Liver (tissue), 9 donors: ENCODE measurements around the gene MED12L. TPM values are rescaled to one million over a fixed set of nuclear protein-coding genes. Genes with fewer than 3 reads are reported as not detected.

Experiments used
- DNase-seq: peaks from one replicate; pipeline ENCODE4 v3.0.0-alpha.2; 2017; ENCODE audit warnings: low spot score
- H3K27ac ChIP-seq, 2 donors: one replicate each; pipeline ENCODE4 v1.7.0; 2013; ENCODE audit warnings: inconsistent platforms in 2 of 2, low read length in 2 of 2, control low read depth in 1 of 2, low read depth in 1 of 2, mild to moderate bottlenecking in 1 of 2
- H3K27me3 ChIP-seq, 4 donors: one replicate each; pipeline versions ENCODE4 v1.6.1 to v1.7.0; 2013; ENCODE audit warnings: low read length in 3 of 4, inconsistent platforms in 1 of 4, mild to moderate bottlenecking in 1 of 4, moderate library complexity in 1 of 4; ENCODE audit not compliant: control insufficient read depth in 4 of 4, insufficient read depth in 4 of 4
- H3K36me3 ChIP-seq, 4 donors: one replicate each; pipeline versions ENCODE4 v1.6.1 to v1.7.0; 2013; ENCODE audit warnings: low read length in 3 of 4, mild to moderate bottlenecking in 3 of 4, low read depth in 1 of 4, moderate library complexity in 1 of 4; ENCODE audit not compliant: control insufficient read depth in 4 of 4, insufficient read depth in 3 of 4
- H3K4me1 ChIP-seq, 4 donors: one replicate each; pipeline versions ENCODE4 v1.6.1 to v1.7.0; 2013; ENCODE audit warnings: low read length in 3 of 4, mild to moderate bottlenecking in 3 of 4, moderate library complexity in 1 of 4; ENCODE audit not compliant: control insufficient read depth in 4 of 4, insufficient read depth in 4 of 4
- H3K4me3 ChIP-seq, 3 donors: one replicate each; pipeline versions ENCODE4 v1.6.1 to v1.7.0; 2013; ENCODE audit warnings: low read length in 3 of 3, control low read depth in 1 of 3, low read depth in 1 of 3, mild to moderate bottlenecking in 1 of 3
- H3K9ac ChIP-seq, 2 donors: one replicate each; pipeline ENCODE4 v1.7.0; 2013; ENCODE audit warnings: low read length in 2 of 2, mild to moderate bottlenecking in 2 of 2, moderate library complexity in 2 of 2, control low read depth in 1 of 2, low read depth in 1 of 2
- H3K9me3 ChIP-seq, 4 donors: one replicate each; pipeline versions ENCODE4 v1.6.1 to v1.7.0; 2013; ENCODE audit warnings: low read length in 3 of 4; ENCODE audit not compliant: control insufficient read depth in 4 of 4
- ATF3 ChIP-seq: IDR thresholded peaks from 2 replicates; pipeline ENCODE4 v1.6.1; 2016; ENCODE audit warnings: antibody characterized with exemption
- CTCF ChIP-seq: fragments of 150-350 bp; IDR thresholded peaks from 2 replicates; pipeline ENCODE4 v1.5.1; 2017; ENCODE audit warnings: improper control_type of control experiment, low read depth, low read length; ENCODE audit not compliant: missing input control
- EGR1 ChIP-seq, 2 donors: IDR thresholded peaks; 2 replicates each; pipeline ENCODE4 v1.6.1; 2016 to 2018; ENCODE audit warnings: antibody characterized with exemption in 2 of 2, low read depth in 2 of 2
- FOXA1 ChIP-seq: IDR thresholded peaks from 2 replicates; pipeline ENCODE4 v1.6.1; 2016; ENCODE audit warnings: antibody characterized with exemption
- FOXA2 ChIP-seq: IDR thresholded peaks from 2 replicates; pipeline ENCODE4 v1.6.1; 2016; ENCODE audit warnings: antibody characterized with exemption
- GABPA ChIP-seq, 2 donors: IDR thresholded peaks in 1 of 2; conservative IDR thresholded peaks in 1 of 2; 2 replicates each; pipeline ENCODE4 v1.6.1; 2016; ENCODE audit warnings: antibody characterized with exemption in 2 of 2, mild to moderate bottlenecking in 1 of 2, moderate library complexity in 1 of 2
- HNF4A ChIP-seq, 2 donors: conservative IDR thresholded peaks; 2 replicates each; pipeline ENCODE4 v1.6.1; 2016; ENCODE audit warnings: antibody characterized with exemption in 2 of 2, mild to moderate bottlenecking in 2 of 2
- HNF4G ChIP-seq: IDR thresholded peaks from 2 replicates; pipeline ENCODE4 v1.6.1; 2016; ENCODE audit warnings: antibody characterized with exemption
- JUND ChIP-seq, 2 donors: IDR thresholded peaks; 2 replicates each; pipeline ENCODE4 v1.6.1; 2016; ENCODE audit warnings: antibody characterized with exemption in 2 of 2
- MAX ChIP-seq: IDR thresholded peaks from 2 replicates; pipeline ENCODE4 v1.6.1; 2016; ENCODE audit warnings: antibody characterized with exemption
- NR2F2 ChIP-seq: IDR thresholded peaks from 2 replicates; pipeline ENCODE4 v1.6.1; 2016; ENCODE audit warnings: antibody characterized with exemption
- RAD21 ChIP-seq, 2 donors: IDR thresholded peaks; 2 replicates each; pipeline ENCODE4 v1.6.1; 2016; ENCODE audit warnings: antibody characterized with exemption in 2 of 2, mild to moderate bottlenecking in 2 of 2
- REST ChIP-seq: IDR thresholded peaks from 2 replicates; pipeline ENCODE4 v1.6.1; 2016; ENCODE audit warnings: antibody characterized with exemption, mild to moderate bottlenecking
- RXRA ChIP-seq, 2 donors: IDR thresholded peaks; 2 replicates each; pipeline ENCODE4 v1.6.1; 2017 to 2018; ENCODE audit warnings: antibody characterized with exemption in 2 of 2, mild to moderate bottlenecking in 1 of 2
- SP1 ChIP-seq: IDR thresholded peaks from 2 replicates; pipeline ENCODE4 v1.6.1; 2018; ENCODE audit warnings: antibody characterized with exemption, mild to moderate bottlenecking
- TAF1 ChIP-seq: conservative IDR thresholded peaks from 2 replicates; pipeline ENCODE4 v1.6.1; 2016; ENCODE audit warnings: antibody characterized with exemption, mild to moderate bottlenecking
- YY1 ChIP-seq: IDR thresholded peaks from 2 replicates; pipeline ENCODE4 v1.6.1; 2016; ENCODE audit warnings: antibody characterized with exemption, mild to moderate bottlenecking
- ZBTB33 ChIP-seq: IDR thresholded peaks from 2 replicates; pipeline ENCODE4 v1.6.1; 2016; ENCODE audit warnings: antibody characterized with exemption
- WGBS: extraction: QIAGEN DNeasy Blood & Tissue Kit; methylation state at CpG from one replicate; pipeline ENCODE4 v1.1.7; 2013; 5-methylcytosine and 5-hydroxymethylcytosine counted together
- polyA plus RNA-seq, 2 donors: library from polyadenylated mRNA; stranded (reverse) in 1 of 2; unstranded in 1 of 2; fragments of 200-250 nt in 1 of 2; fragments of >200 nt in 1 of 2; fragmentation: Nextera tagmentation in 1 of 2; extraction: Ambion mirVana in 1 of 2; gene quantifications; one replicate each; pipeline versions ENCODE4 v1.2.1 to v1.2.3, GENCODE V29; 2013 to 2015
- total RNA-seq, 2 donors: library from RNA; depleted of rRNA; stranded (reverse); fragments of >200 nt; gene quantifications; one replicate each; pipeline ENCODE4 v1.2.3, GENCODE V29; 2014
- donor health status: healthy.
- donor health status: healthy.
- donor health status: healthy.
- donor health status: healthy.
- donor health status: healthy.

MED12L gene
- total and polyA plus RNA-seq, 4 donors, result 0.02 to 2.1 (median 0.49) TPM

GRCh38 chr3:151183265-151183671 is 97.8 kb downstream of the MED12L start:
- no peak overlapping the region for H3K9ac ChIP-seq
- WGBS, result 62% methylated on average over 5 of the region's 5 CpGs
- no peak for TF ChIP-seq HNF4A (conservative IDR thresholded peaks at IDR 0.05)
- TF ChIP-seq YY1, result no peak
- no peak for TF ChIP-seq FOXA1
- TF ChIP-seq REST, result no peak
- TF ChIP-seq MAX, result no peak
- TF ChIP-seq GABPA (IDR thresholded peaks at IDR 0.05 in 1 of 2, conservative IDR thresholded peaks at IDR 0.05 in 1 of 2), result no peak
- no peak for TF ChIP-seq CTCF
- no peak for DNase-seq
- no peaks in the 10 kb centered on the region for H3K9me3 ChIP-seq
- H3K36me3 ChIP-seq, result no peaks in the 10 kb centered on the region
- no peak overlapping the region for H3K27ac ChIP-seq
- H3K4me3 ChIP-seq, result no peak overlapping the region
- no peaks in the 10 kb centered on the region for H3K27me3 ChIP-seq
- H3K4me1 ChIP-seq, result no peaks in the 10 kb centered on the region

- H3K4me1 ChIP-seq, result no peaks in the 10 kb centered on the region
- no peaks in the 10 kb centered on the region for H3K36me3 ChIP-seq
- no peaks in the 10 kb centered on the region for H3K9me3 ChIP-seq
- no peak for DNase-seq
- TF ChIP-seq RXRA (IDR thresholded peaks at IDR 0.05), result no peak
- TF ChIP-seq HNF4G, result no peak
- TF ChIP-seq EGR1 (IDR thresholded peaks at IDR 0.05; ENCODE audit: low read depth in 2 of 2), result no peak
- no peak for TF ChIP-seq REST
- TF ChIP-seq RAD21 (IDR thresholded peaks at IDR 0.05), result no peak
- no peak for TF ChIP-seq HNF4A (conservative IDR thresholded peaks at IDR 0.05)
- TF ChIP-seq FOXA2, result no peak
- no peak for TF ChIP-seq JUND (IDR thresholded peaks at IDR 0.05)
- TF ChIP-seq CTCF, result no peak
- no peak for TF ChIP-seq FOXA1
- TF ChIP-seq ZBTB33, result no peak
- TF ChIP-seq NR2F2, result no peak
- no peak for TF ChIP-seq SP1
- TF ChIP-seq ATF3, result no peak
- TF ChIP-seq GABPA (IDR thresholded peaks at IDR 0.05 in 1 of 2, conservative IDR thresholded peaks at IDR 0.05 in 1 of 2), result no peak
- no peak for TF ChIP-seq TAF1
- H3K27ac ChIP-seq, result no peak overlapping the region
- H3K4me3 ChIP-seq, result no peak overlapping the region
- no peaks in the 10 kb centered on the region for H3K27me3 ChIP-seq
- WGBS, result 86% methylated on average over 1 of the region's 1 CpG
- H3K9ac ChIP-seq, result no peak overlapping the region
These were observed 105.6 kb downstream of the MED12L start for GRCh38 chr3:151191095-151191494.
